ENCODE data around the gene KANSL1. TPM values are rescaled to one million over a fixed set of nuclear protein-coding genes. Genes with fewer than 3 reads are reported as not detected.
A peak's percentile ranks its signal among the peaks of the same experiment; 100 is the strongest.
"Not testable (repeated sequence)": the region's sequence is repeated elsewhere in the genome, so short reads cannot be mapped to it uniquely, and the experiment has no call there.

The KANSL1 gene
- total RNA-seq, 2 experiments from 2014 or later = 46.8 to 64.5 TPM

DNA sequence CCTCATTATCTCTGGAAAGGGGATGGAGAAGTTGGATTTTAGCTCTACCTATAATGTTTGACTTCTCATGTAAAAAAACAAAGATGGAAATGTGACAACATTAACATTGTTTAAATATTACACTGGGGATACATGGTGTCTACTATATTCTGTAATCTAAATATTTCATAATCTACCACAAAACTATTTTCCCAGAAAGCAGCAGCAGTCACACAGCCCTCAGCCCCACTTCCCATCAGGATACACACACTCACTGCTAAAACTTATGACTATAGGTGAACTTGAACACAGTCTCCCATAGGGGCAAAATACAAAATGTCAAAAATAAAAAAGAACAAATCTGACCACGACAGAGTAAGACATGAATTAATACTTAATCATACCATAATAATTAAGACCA is 95.7 kb downstream of the KANSL1 start:
- ATAC-seq (no peak), DNase-seq (no peak)
- Mint-ChIP-seq H3K4me3 (no peak overlapping the region), H3K9me3 (ENCODE audit: low read depth) (no peaks in the 10 kb centered on the region), H3K4me1 (peaks cover 63% of the 10 kb centered on the region), H3K27ac (no peak overlapping the region), H3K27me3 (no peaks in the 10 kb centered on the region), H3K36me3 (ENCODE audit: low read depth) (peaks cover 15% of the 10 kb centered on the region)
- ChIA-PET POLR2A (no interaction called here), CTCF (interaction anchor here (0.6 to 2.3 kb wide), 2 partner anchors 9 to 20 kb away, joined by 3 to 5 read pairs; no protein-coding TSS in a partner anchor)
- intact Hi-C loops (cut with DNase I, micrococcal nuclease) = no loop called here

GRCh38 chr17:46092991-46093390 is 100.2 kb downstream of the KANSL1 start:
- ChIA-PET CTCF (interaction anchor here (1.1 to 2.0 kb wide), 3 partner anchors 8 to 120 kb away, joined by 4 to 7 read pairs (median 6); no protein-coding TSS in a partner anchor), POLR2A (no interaction called here)
- ATAC-seq (no peak), DNase-seq (no peak)
- intact Hi-C loops (cut with DNase I, micrococcal nuclease) = loop anchor here in 1 of 2 experiments (5.0 kb wide), 1 partner anchor 99 kb away; the partner anchor contains the start of gene KANSL1
- Mint-ChIP-seq H3K4me1 (peaks cover 59% of the 10 kb centered on the region), H3K9me3 (ENCODE audit: low read depth) (no peaks in the 10 kb centered on the region), H3K27ac (no peak overlapping the region), H3K27me3 (no peaks in the 10 kb centered on the region), H3K4me3 (no peak overlapping the region), H3K36me3 (ENCODE audit: low read depth) (peaks cover 34% of the 10 kb centered on the region)

GRCh38 chr17:46090871-46091270 is 102.4 kb downstream of the KANSL1 start:
- H3K27me3 Mint-ChIP-seq = no peaks in the 10 kb centered on the region
- no peaks in the 10 kb centered on the region for H3K9me3 Mint-ChIP-seq (ENCODE audit: low read depth)
- ChIA-PET CTCF (interaction anchor here (0.6 to 2.3 kb wide), 12 partner anchors 11 to 120 kb away, joined by 3 to 10 read pairs (median 6); no protein-coding TSS in a partner anchor), POLR2A (no interaction called here)
- H3K36me3 Mint-ChIP-seq (ENCODE audit: low read depth) = peaks cover 38% of the 10 kb centered on the region
- ATAC-seq (no peak), DNase-seq (no peak)
- H3K4me1 Mint-ChIP-seq = peaks cover 66% of the 10 kb centered on the region
- H3K27ac Mint-ChIP-seq = peak overlapping the region; percentile 28
- no peak overlapping the region for H3K4me3 Mint-ChIP-seq
- intact Hi-C loops (cut with DNase I, micrococcal nuclease) = loop anchor here in 1 of 2 experiments (5.0 kb wide), 1 partner anchor 101 kb away; the partner anchor contains the start of gene KANSL1

DNA sequence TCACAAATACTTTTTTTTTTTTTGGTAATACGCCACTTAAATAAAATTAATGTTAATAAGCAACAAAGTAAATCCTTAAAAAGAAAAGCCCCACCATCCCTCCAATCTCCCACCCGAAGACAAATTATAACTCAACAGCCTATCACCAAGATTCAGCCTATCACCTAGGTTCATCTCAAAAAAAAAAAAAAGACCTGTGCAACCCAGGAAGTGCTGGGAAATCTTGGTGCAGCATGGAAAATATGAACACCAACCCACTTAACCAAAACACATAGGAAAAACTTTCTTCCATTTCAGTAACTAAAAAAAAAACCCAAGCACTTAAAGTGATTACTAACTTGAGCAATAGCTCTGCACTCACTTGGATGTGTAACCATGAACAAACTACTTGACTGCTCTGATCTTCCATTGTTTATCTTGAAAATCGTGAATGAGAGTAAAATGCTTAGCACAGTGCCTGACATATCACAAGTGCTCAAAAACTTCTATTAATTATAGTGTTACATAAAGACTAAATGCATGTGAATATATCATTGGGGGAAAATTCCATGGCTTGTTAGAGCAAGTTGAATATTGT is 103.8 kb downstream of the KANSL1 start:
- intact Hi-C loops (cut with DNase I, micrococcal nuclease) = loop anchor here (5.0 to 10.0 kb wide), 2 partner anchors 37 to 45 kb away; no protein-coding TSS in a partner anchor
- peaks cover 67% of the 10 kb centered on the region for H3K4me1 Mint-ChIP-seq

DNA sequence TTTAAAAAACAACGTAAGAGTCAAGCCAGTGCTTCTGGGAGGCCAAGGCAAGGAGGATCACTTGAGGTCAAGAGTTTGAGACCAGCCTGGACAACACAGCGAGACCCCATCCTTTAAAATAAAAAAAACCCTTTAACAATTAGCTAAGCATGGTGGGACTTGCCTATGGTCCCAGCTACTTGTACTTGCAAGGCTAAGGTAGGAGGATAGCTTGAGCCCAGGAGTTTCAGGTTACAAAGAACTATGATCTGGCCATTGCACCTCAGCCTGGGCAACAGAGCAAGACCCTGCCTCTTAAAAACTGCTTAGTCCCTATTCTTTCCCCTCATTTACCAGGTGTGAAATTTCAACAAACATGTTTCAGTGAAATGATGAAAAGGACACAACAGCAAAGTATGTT is 104.6 kb downstream of the KANSL1 start:
- no peaks in the 10 kb centered on the region for H3K27me3 Mint-ChIP-seq
- peaks cover 33% of the 10 kb centered on the region for H3K36me3 Mint-ChIP-seq (ENCODE audit: low read depth)
- H3K9me3 Mint-ChIP-seq (ENCODE audit: low read depth) = no peaks in the 10 kb centered on the region
- peak overlapping the region; percentile 88 for H3K27ac Mint-ChIP-seq
- DNase-seq = no peak
- peaks cover 69% of the 10 kb centered on the region for H3K4me1 Mint-ChIP-seq
- ATAC-seq = no peak
- intact Hi-C loops (cut with DNase I, micrococcal nuclease) = loop anchor here (5.0 to 10.0 kb wide), 2 partner anchors 36 to 46 kb away; no protein-coding TSS in a partner anchor
- H3K4me3 Mint-ChIP-seq = no peak overlapping the region
- ChIA-PET CTCF (interaction anchor here (0.8 to 2.0 kb wide), 6 partner anchors 10 to 99 kb away, joined by 3 to 7 read pairs (median 4); no protein-coding TSS in a partner anchor), POLR2A (no interaction called here)

More for the DNA sequence above, 103.8 kb downstream of the KANSL1 start:
- H3K27ac Mint-ChIP-seq = peak overlapping the region; percentile 88
- H3K27me3 Mint-ChIP-seq = no peaks in the 10 kb centered on the region
- no peaks in the 10 kb centered on the region for H3K9me3 Mint-ChIP-seq (ENCODE audit: low read depth)
- POLR2A ChIA-PET = interaction anchor here (0.6 kb wide), 1 partner anchor 52 kb away, joined by 3 read pairs; no protein-coding TSS in a partner anchor
- CTCF ChIA-PET = interaction anchor here (0.8 to 2.0 kb wide), 8 partner anchors 9 to 126 kb away, joined by 4 to 7 read pairs (median 5); no protein-coding TSS in a partner anchor
- no peak overlapping the region for H3K4me3 Mint-ChIP-seq
- no peak for DNase-seq
- peaks cover 38% of the 10 kb centered on the region for H3K36me3 Mint-ChIP-seq (ENCODE audit: low read depth)
- ATAC-seq = peak; percentile 74

- H3K4me3 Mint-ChIP-seq; H3K27ac Mint-ChIP-seq; ATAC-seq; POLR2A ChIA-PET; H3K27me3 Mint-ChIP-seq; H3K9me3 Mint-ChIP-seq (ENCODE audit: low read depth); DNase-seq: not testable (repeated sequence)
- intact Hi-C loops (cut with DNase I, micrococcal nuclease) = loop anchor here (5.0 to 10.0 kb wide), 2 partner anchors 36 to 47 kb away; no protein-coding TSS in a partner anchor
- CTCF ChIA-PET = interaction anchor here (0.7 to 2.0 kb wide), 6 partner anchors 9 to 105 kb away, joined by 3 to 5 read pairs (median 4); partner anchors contain the start of gene KANSL1
- Mint-ChIP-seq H3K36me3 (ENCODE audit: low read depth) (peaks cover 33% of the 10 kb centered on the region), H3K4me1 (peaks cover 70% of the 10 kb centered on the region)
Observed at GRCh38 chr17:46087871-46088270, 105.4 kb downstream of the KANSL1 start.

DNA sequence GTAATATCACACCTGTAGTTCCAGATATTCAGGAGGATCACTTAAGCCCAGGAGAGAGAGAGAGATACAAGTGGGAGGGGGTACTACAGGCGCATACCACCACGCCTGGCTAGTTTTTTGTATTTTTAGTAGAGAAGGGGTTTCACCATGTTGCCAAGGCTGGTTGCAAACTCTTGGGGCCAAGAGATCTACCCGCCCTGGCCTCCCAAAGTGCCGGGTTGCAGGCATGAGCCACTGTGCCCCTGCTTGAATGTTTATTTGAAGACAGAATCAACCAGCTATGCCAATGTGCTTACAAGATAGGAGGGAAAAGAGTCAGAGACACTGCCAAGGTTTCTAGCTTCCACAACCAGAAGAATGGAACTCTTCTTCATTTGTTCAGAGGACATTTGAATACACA is 106.4 kb downstream of the KANSL1 start:
- H3K4me1 Mint-ChIP-seq = peaks cover 74% of the 10 kb centered on the region
- peaks cover 27% of the 10 kb centered on the region for H3K36me3 Mint-ChIP-seq (ENCODE audit: low read depth)
- no peaks in the 10 kb centered on the region for H3K9me3 Mint-ChIP-seq (ENCODE audit: low read depth)

DNA sequence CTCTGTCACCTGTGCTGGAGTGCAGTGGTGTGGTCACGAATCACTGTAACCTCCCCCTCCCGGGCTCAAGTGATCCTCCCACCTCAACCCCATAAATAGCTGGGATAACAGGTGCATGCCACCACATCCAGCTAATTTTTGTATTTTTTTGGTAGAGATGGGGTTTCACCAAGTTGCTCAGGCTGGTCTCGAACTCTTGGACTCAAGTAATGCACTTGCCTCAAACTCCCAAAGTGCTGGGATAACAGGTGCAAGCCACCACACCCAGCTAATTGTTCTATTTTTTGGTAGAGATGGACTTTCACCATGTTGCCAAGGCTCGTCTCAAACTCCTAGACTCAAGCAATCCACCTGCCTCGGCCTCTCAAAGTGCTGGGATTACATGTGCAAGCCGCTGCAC is 107.7 kb downstream of the KANSL1 start:
- ATAC-seq (no peak), DNase-seq (no peak)
- Mint-ChIP-seq H3K36me3 (ENCODE audit: low read depth) (peaks cover 32% of the 10 kb centered on the region), H3K4me1 (peaks cover 80% of the 10 kb centered on the region), H3K9me3 (ENCODE audit: low read depth) (no peaks in the 10 kb centered on the region), H3K27ac (no peak overlapping the region), H3K27me3 (no peaks in the 10 kb centered on the region), H3K4me3 (no peak overlapping the region)
- ChIA-PET CTCF (interaction anchor here (1.0 kb wide), 2 partner anchors 27 to 87 kb away, joined by 3 to 5 read pairs; no protein-coding TSS in a partner anchor), POLR2A (no interaction called here)
- intact Hi-C loops (cut with DNase I, micrococcal nuclease) = loop anchor here (5.0 to 10.0 kb wide), 2 partner anchors 33 to 49 kb away; no protein-coding TSS in a partner anchor

More for the DNA sequence above, 106.4 kb downstream of the KANSL1 start:
- no peak for ATAC-seq
- ChIA-PET CTCF (interaction anchor here (1.1 kb wide), 1 partner anchor 9 kb away, joined by 4 read pairs; no protein-coding TSS in a partner anchor), POLR2A (no interaction called here)
- Mint-ChIP-seq H3K4me3 (no peak overlapping the region), H3K27ac (no peak overlapping the region), H3K27me3 (no peaks in the 10 kb centered on the region)
- no peak for DNase-seq
- intact Hi-C loops (cut with DNase I, micrococcal nuclease) = loop anchor here (5.0 to 10.0 kb wide), 2 partner anchors 35 to 48 kb away; no protein-coding TSS in a partner anchor

GRCh38 chr17:46082257-46082656 is 111.0 kb downstream of the KANSL1 start:
- Mint-ChIP-seq H3K4me1 (peaks cover 69% of the 10 kb centered on the region), H3K27me3 (no peaks in the 10 kb centered on the region), H3K9me3 (ENCODE audit: low read depth) (no peaks in the 10 kb centered on the region), H3K36me3 (ENCODE audit: low read depth) (peaks cover 26% of the 10 kb centered on the region), H3K27ac (peak overlapping the region; percentile 27), H3K4me3 (no peak overlapping the region)
- CTCF ChIA-PET = interaction anchor here (0.6 to 1.8 kb wide), 7 partner anchors 13 to 130 kb away, joined by 3 to 7 read pairs (median 4); no protein-coding TSS in a partner anchor
- ATAC-seq = no peak
- intact Hi-C loops (cut with DNase I, micrococcal nuclease) = loop anchor here in 1 of 2 experiments (5.0 to 10.0 kb wide), 2 partner anchors 35 to 53 kb away; no protein-coding TSS in a partner anchor
- no peak for DNase-seq
- POLR2A ChIA-PET = interaction anchor here (1.2 kb wide), 1 partner anchor 31 kb away, joined by 8 read pairs; no protein-coding TSS in a partner anchor

GRCh38 chr17:46081018-46081320 is 112.3 kb downstream of the KANSL1 start:
- ATAC-seq (no peak), DNase-seq (no peak)
- Mint-ChIP-seq H3K4me3 (no peak overlapping the region), H3K4me1 (peaks cover 66% of the 10 kb centered on the region), H3K36me3 (ENCODE audit: low read depth) (peaks cover 29% of the 10 kb centered on the region), H3K27ac (no peak overlapping the region), H3K27me3 (no peaks in the 10 kb centered on the region), H3K9me3 (ENCODE audit: low read depth) (no peaks in the 10 kb centered on the region)
- CTCF ChIA-PET = interaction anchor here (1.1 kb wide), 1 partner anchor 12 kb away, joined by 4 read pairs; no protein-coding TSS in a partner anchor
- POLR2A ChIA-PET = no interaction called here
- intact Hi-C loops (cut with DNase I, micrococcal nuclease) = loop anchor here in 1 of 2 experiments (5.0 to 10.0 kb wide), 2 partner anchors 34 to 54 kb away; no protein-coding TSS in a partner anchor

Data from activated CD4-positive, alpha-beta T cell treated with anti-CD3 and anti-CD28 coated beads for 36 hours (primary cell).